Mammary epithelial cell (primary cell): ENCODE results near the gene NOS3.

ENCODE experiments used
- CTCF ChIP-seq, 2 donors: IDR thresholded peaks in 1 of 2; conservative IDR thresholded peaks in 1 of 2; 2 replicates each; pipeline ENCODE4 v1.5.1; 2011 to 2012; ENCODE audit warnings: inconsistent platforms in 2 of 2, low read length in 2 of 2, mild to moderate bottlenecking in 2 of 2, control low read depth in 1 of 2, low read depth in 1 of 2; ENCODE audit not compliant: insufficient read depth in 1 of 2; ENCODE audit errors: extremely low read depth in 1 of 2
- EZH2 ChIP-seq: IDR thresholded peaks from 2 replicates; pipeline ENCODE4 v1.6.1; 2012; ENCODE audit warnings: low read length, inconsistent platforms, borderline replicate concordance

GRCh38 chr7:150969475-150969874, 21.3 kb upstream of the NOS3 start:
- TF ChIP-seq CTCF (conservative IDR thresholded peaks at IDR 0.05 in 1 of 2, IDR thresholded peaks at IDR 0.05 in 1 of 2; ENCODE audit: extremely low read depth in 1 of 2, insufficient read depth in 1 of 2, low read depth in 1 of 2, low read length in 2 of 2) (no peak), EZH2 (no peak)
